Progenitor cell of endocrine pancreas (in vitro differentiated cells): ENCODE measurements around the gene L3MBTL4. TPM values are rescaled to one million over a fixed set of nuclear protein-coding genes. Genes with fewer than 3 reads are reported as not detected.

ENCODE experiments used
- DNase-seq: peaks from one replicate; pipeline ENCODE4 v3.0.0; 2021; ENCODE audit warnings: low spot score; ENCODE audit not compliant: unreplicated experiment
- H3K27ac Mint-ChIP-seq: 2 replicates; pipeline ENCODE4 v1.8.0; 2021; ENCODE audit warnings: mild to moderate bottlenecking, moderate library complexity, mixed read lengths
- H3K27me3 Mint-ChIP-seq: 2 replicates; pipeline ENCODE4 v1.8.0; 2021; ENCODE audit warnings: mixed read lengths
- H3K36me3 Mint-ChIP-seq: 2 replicates; pipeline ENCODE4 v1.8.0; 2022; ENCODE audit warnings: mixed read lengths; ENCODE audit not compliant: insufficient read depth
- H3K4me1 Mint-ChIP-seq: 2 replicates; pipeline ENCODE4 v1.8.0; 2021; ENCODE audit warnings: low read depth, mixed read lengths
- H3K4me3 Mint-ChIP-seq: 2 replicates; pipeline ENCODE4 v1.8.0; 2021; ENCODE audit warnings: low read depth, mild to moderate bottlenecking, moderate library complexity, mixed read lengths
- H3K9me3 Mint-ChIP-seq: 2 replicates; pipeline ENCODE4 v1.8.0; 2021; ENCODE audit warnings: low read depth, mixed read lengths
- total RNA-seq: library from RNA; stranded (reverse); gene quantifications from 2 replicates; pipeline ENCODE4 v1.2.1, GENCODE V29; 2021
- TF ChIP-seq, protein P1 (sequence below): fragments of 200-600 bp; sonication (generic); IDR thresholded peaks from one replicate; pipeline ENCODE4 v1.5.0; 2021; ENCODE audit warnings: antibody characterized with exemption, mild to moderate bottlenecking; ENCODE audit not compliant: unreplicated experiment

L3MBTL4 gene
- total RNA-seq, 1 donor from 2014 or later: 8.0 TPM

DNA sequence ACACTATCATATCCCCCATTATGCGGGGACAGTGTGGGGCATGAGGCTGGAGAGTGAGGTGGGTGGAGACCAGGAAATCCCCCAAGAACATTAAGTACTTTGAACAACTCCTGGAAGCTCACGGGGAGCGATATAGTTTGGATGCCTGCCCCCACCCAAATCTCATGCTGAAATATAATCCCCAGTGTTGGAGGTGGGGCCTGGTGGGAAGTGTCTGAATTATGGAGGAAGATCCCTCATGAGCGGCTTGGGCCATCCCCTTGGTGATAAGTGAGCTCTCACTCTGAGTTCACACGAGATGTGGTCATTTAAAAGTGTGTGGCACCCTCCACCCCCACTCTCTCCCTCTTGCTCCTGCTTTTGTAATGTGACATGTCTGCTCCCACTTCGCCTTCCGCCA, 422.3 kb downstream of the L3MBTL4 start:
- Mint-ChIP-seq H3K36me3 (no peaks in the 10 kb centered on the region), H3K9me3 (no peaks in the 10 kb centered on the region), H3K27me3 (no peaks in the 10 kb centered on the region), H3K4me1 (peaks cover 5% of the 10 kb centered on the region), H3K4me3 (no peak overlapping the region), H3K27ac (no peak overlapping the region)
- no peak for DNase-seq
- TF ChIP-seq, protein P1, sequence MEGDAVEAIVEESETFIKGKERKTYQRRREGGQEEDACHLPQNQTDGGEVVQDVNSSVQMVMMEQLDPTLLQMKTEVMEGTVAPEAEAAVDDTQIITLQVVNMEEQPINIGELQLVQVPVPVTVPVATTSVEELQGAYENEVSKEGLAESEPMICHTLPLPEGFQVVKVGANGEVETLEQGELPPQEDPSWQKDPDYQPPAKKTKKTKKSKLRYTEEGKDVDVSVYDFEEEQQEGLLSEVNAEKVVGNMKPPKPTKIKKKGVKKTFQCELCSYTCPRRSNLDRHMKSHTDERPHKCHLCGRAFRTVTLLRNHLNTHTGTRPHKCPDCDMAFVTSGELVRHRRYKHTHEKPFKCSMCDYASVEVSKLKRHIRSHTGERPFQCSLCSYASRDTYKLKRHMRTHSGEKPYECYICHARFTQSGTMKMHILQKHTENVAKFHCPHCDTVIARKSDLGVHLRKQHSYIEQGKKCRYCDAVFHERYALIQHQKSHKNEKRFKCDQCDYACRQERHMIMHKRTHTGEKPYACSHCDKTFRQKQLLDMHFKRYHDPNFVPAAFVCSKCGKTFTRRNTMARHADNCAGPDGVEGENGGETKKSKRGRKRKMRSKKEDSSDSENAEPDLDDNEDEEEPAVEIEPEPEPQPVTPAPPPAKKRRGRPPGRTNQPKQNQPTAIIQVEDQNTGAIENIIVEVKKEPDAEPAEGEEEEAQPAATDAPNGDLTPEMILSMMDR: no peak

- Mint-ChIP-seq H3K27me3 (no peaks in the 10 kb centered on the region), H3K27ac (no peak overlapping the region), H3K4me1 (peaks cover 3% of the 10 kb centered on the region), H3K4me3 (no peak overlapping the region), H3K9me3 (no peaks in the 10 kb centered on the region), H3K36me3 (no peaks in the 10 kb centered on the region)
- TF ChIP-seq, protein P1: no peak
- DNase-seq: no peak
Measured at GRCh38 chr18:5987249-5987648, 427.5 kb downstream of the L3MBTL4 start.

DNA sequence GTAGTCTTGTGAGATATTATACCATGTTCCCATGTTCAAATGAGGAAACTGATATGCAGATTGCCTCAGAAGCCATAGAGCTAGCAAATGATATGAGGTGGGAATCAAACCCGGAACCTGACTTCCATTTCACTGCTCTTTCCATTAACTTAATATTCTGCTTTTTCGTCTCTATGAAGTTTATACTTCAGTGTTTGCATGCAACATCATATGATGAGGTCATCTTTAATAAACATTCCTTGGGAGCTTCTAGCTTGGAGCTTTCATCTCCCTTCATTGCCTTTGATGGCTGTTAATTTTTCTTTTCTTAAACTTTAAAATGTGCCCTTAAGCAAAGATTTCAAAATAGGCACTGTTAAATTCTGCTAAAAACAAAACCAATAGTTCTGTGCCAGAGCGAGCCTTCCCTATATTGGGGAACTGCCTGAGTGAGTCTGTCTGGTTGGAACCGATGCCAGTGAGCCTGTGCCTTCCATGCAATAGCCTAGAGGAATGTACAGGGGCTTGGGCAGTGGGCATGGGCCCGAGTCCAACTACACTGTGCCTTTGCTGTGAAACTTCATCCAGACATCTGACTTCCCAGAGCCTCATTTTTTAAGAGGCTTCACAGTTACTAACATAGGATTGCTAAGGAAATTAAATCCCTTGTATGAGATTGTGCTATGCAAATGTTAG, 428.3 kb downstream of the L3MBTL4 start:
- Mint-ChIP-seq H3K4me1 (peaks cover 5% of the 10 kb centered on the region), H3K9me3 (no peaks in the 10 kb centered on the region), H3K4me3 (no peak overlapping the region), H3K27ac (no peak overlapping the region), H3K27me3 (no peaks in the 10 kb centered on the region), H3K36me3 (no peaks in the 10 kb centered on the region)
- no peak for DNase-seq
- TF ChIP-seq, protein P1: no peak

- Mint-ChIP-seq H3K4me3 (no peak overlapping the region), H3K4me1 (peaks cover 6% of the 10 kb centered on the region), H3K9me3 (no peaks in the 10 kb centered on the region), H3K27ac (no peak overlapping the region), H3K27me3 (no peaks in the 10 kb centered on the region), H3K36me3 (no peaks in the 10 kb centered on the region)
- TF ChIP-seq, protein P1: no peak
- no peak for DNase-seq
Measured at GRCh38 chr18:5984245-5984644, 430.5 kb downstream of the L3MBTL4 start.

DNA sequence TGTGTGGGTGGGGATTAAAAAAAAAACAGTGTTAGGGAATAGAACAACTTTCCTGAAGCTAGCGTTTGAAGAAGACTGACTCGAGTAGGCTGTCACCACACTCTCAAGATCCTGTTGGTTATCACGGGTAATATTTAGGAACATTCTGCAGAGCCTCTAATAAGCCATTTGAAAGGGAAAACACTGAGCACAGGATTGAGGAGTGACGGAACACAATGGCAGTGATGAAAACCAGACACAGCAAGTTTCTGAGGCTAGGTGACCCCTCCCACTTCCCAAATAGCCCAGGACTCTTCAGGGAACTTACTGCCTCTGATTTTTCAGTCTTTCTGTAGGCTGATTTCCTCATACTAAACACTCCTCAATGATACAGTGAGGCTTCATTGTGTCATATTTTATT, 431.2 kb downstream of the L3MBTL4 start:
- no peaks in the 10 kb centered on the region for H3K27me3 Mint-ChIP-seq
- no peak overlapping the region for H3K4me3 Mint-ChIP-seq
- no peaks in the 10 kb centered on the region for H3K9me3 Mint-ChIP-seq
- no peak for DNase-seq
- peaks cover 6% of the 10 kb centered on the region for H3K4me1 Mint-ChIP-seq
- TF ChIP-seq, protein P1: no peak
- no peak overlapping the region for H3K27ac Mint-ChIP-seq
- no peaks in the 10 kb centered on the region for H3K36me3 Mint-ChIP-seq
